ENCODE data around the gene AGO4.
"Not testable (repeated sequence)": the region's sequence is repeated elsewhere in the genome, so short reads cannot be mapped to it uniquely, and the experiment has no call there.

Gene AGO4

GRCh38 chr1:35863881-35864625 lies 56.2 kb downstream of the AGO4 start:
- DNase-seq (ENCODE audit: low read depth), result no peak

- DNase-seq (ENCODE audit: low read depth), result no peak
These were observed 57.0 kb downstream of the AGO4 start for GRCh38 chr1:35864813-35865212.

GRCh38 chr1:35866991-35867390 lies 59.2 kb downstream of the AGO4 start:
- DNase-seq (ENCODE audit: low read depth), result no peak

- not testable (repeated sequence) for DNase-seq (ENCODE audit: low read depth)
These were observed 61.6 kb downstream of the AGO4 start for GRCh38 chr1:35869245-35869950.

GRCh38 chr1:35870651-35871309 lies 63.0 kb downstream of the AGO4 start:
- DNase-seq (ENCODE audit: low read depth), result no peak

GRCh38 chr1:35873243-35873750 lies 65.5 kb downstream of the AGO4 start:
- DNase-seq (ENCODE audit: low read depth), result no peak

GRCh38 chr1:35874115-35874514 lies 66.3 kb downstream of the AGO4 start:
- not testable (repeated sequence) for DNase-seq (ENCODE audit: low read depth)

GRCh38 chr1:35876988-35877387 lies 69.2 kb downstream of the AGO4 start:
- no peak for DNase-seq (ENCODE audit: low read depth)

GRCh38 chr1:35881850-35882273 lies 74.0 kb downstream of the AGO4 start:
- no peak for DNase-seq (ENCODE audit: low read depth)

- no peak for DNase-seq (ENCODE audit: low read depth)
These were observed 74.7 kb downstream of the AGO4 start for GRCh38 chr1:35882586-35882944.

- peak; percentile 92 for DNase-seq (ENCODE audit: low read depth)
These were observed 75.3 kb downstream of the AGO4 start, which contains the start of gene AGO1 for GRCh38 chr1:35882945-35883634. TSS of gene AGO1 (plus strand) at chr1:35883209. CDS start at chr1:35883422, 213 bp downstream.

GRCh38 chr1:35883635-35884101 lies 75.9 kb downstream of the AGO4 start:
- DNase-seq (ENCODE audit: low read depth), result no peak

- DNase-seq (ENCODE audit: low read depth), result no peak
These were observed 77.1 kb downstream of the AGO4 start for GRCh38 chr1:35884934-35885333.

GRCh38 chr1:35885961-35886558 lies 78.2 kb downstream of the AGO4 start:
- DNase-seq (ENCODE audit: low read depth), result no peak

GRCh38 chr1:35886577-35887431 lies 79.0 kb downstream of the AGO4 start:
- DNase-seq (ENCODE audit: low read depth), result no peak

GRCh38 chr1:35887508-35887907 lies 79.7 kb downstream of the AGO4 start:
- DNase-seq (ENCODE audit: low read depth), result no peak

- DNase-seq (ENCODE audit: low read depth), result no peak
These were observed 80.4 kb downstream of the AGO4 start for GRCh38 chr1:35888255-35888654.

- DNase-seq (ENCODE audit: low read depth), result not testable (repeated sequence)
These were observed 81.2 kb downstream of the AGO4 start for GRCh38 chr1:35888981-35889380.

GRCh38 chr1:35893051-35893879 lies 85.4 kb downstream of the AGO4 start:
- DNase-seq (ENCODE audit: low read depth), result no peak

GRCh38 chr1:35894183-35894582 lies 86.4 kb downstream of the AGO4 start:
- DNase-seq (ENCODE audit: low read depth), result no peak
